ENCODE results near the gene ATP2B3.

ATP2B3 gene

DNA sequence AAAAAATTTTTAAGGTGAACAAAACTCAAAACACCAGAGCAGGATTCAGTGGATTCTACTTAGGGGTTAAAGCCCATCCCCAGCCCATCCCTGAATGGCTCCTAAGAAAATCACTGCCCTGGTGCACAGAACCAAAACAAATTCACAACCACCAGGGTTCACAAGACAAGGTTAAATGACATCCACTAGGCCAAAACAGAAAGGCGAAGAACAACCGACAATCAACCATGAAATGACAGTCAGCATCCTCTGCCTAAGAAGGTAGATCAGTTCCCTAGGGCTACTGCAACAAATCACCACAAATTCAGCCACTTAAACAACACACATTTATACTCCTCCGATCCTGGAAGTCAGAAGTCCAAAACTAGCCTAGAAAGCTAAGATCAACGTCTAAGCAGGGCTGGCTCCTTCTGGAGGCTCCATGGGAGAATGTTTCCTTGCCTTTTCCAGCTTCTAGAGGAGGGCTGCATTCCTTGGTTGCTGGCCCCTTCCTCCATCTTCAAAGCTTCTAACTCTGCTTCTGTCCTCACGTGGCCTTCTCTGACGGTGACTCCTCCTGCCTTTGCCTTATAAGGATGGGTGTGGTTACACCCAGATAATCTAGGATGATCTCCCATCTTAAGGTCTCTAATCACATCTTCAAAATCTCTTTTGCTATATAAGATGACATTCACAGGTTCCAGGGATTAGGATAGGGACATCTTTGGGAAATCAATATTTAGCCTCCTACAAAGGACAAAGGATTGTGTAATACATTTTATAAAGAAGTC, 79.7 kb downstream of the ATP2B3 start:
- DNase-seq (ENCODE audit: extremely low read depth, low read depth), result no peak
- TF ChIP-seq CTCF (IDR thresholded peaks at IDR 0.05; ENCODE audit: low read depth, low read length), result no peak

- no peak for TF ChIP-seq CTCF (IDR thresholded peaks at IDR 0.05; ENCODE audit: low read depth, low read length)
- no peak for DNase-seq (ENCODE audit: extremely low read depth, low read depth)
These were observed 81.2 kb downstream of the ATP2B3 start, which contains the start of gene CCNQ for GRCh38 chrX:153598541-153599191. CCNQ (minus strand) TSS chrX:153599139; CDS start chrX:153599073, 66 bp downstream.

DNA sequence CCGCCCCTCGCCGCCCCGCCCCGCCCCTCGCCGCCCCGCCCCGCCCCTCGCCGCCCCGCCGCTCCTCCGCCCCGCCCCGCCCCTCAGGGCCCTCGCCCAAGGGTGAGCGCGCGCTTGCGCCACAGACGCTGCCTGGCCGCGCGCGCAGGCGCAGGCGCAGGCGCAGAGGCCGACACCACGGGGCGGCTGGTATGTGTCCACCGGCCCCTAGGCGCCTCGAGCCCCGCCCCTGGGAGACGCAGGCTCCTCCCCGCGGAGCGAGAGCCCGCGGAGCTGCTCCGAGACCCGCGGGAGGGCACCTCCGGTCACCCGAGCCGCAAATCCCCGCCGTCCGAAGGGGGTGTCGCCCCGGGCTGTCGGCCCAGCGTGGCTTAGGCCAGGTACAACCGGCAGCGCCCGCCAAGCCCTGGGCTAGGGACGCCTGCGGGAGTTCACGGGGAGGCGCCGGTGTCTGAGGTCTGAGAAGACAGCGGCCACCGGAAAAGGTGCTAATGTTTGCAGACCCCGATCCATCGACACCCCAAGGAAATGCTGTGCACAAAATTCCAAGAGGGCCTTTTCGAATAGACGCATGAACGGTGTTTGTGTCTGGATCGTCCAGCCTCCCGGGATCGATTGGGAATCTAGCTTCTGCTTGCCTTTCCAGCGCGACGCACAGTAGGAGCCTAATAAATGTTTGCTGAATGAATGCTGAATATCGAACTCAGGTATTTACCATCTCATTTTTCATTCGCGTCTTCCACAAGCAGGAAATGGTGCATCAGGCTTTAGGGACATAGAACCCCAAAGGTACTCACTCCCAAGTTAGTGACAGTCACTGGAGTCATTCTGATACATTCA, 82.0 kb downstream of the ATP2B3 start:
- TF ChIP-seq CTCF (IDR thresholded peaks at IDR 0.05; ENCODE audit: low read depth, low read length), result no peak
- peak; percentile 60 for DNase-seq (ENCODE audit: extremely low read depth, low read depth)

GRCh38 chrX:153600032-153600373, 82.6 kb downstream of the ATP2B3 start:
- no peak for DNase-seq (ENCODE audit: extremely low read depth, low read depth)
- TF ChIP-seq CTCF (IDR thresholded peaks at IDR 0.05; ENCODE audit: low read depth, low read length), result no peak

DNA sequence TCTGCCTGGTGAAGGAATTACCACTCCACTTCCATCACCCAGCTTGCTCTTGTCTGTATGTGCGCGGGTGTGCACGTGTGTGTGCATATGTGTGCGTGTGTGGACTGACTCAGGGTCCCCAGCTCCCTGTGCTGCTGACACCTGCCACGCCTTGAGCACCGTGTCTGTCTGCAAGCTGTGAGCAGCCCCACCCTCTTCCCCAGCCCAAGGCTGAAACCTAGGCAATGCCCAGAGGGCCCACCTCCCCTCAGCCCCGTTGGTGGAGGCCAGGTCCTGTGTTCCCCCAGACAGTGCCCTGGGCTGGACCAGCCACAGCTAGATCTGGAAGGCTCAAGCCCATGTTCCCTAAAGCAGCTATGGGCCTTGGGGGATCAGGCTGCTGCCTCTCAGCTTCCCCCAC, 83.5 kb downstream of the ATP2B3 start:
- no peak for DNase-seq (ENCODE audit: extremely low read depth, low read depth)
- TF ChIP-seq CTCF (IDR thresholded peaks at IDR 0.05; ENCODE audit: low read depth, low read length), result no peak

DNA sequence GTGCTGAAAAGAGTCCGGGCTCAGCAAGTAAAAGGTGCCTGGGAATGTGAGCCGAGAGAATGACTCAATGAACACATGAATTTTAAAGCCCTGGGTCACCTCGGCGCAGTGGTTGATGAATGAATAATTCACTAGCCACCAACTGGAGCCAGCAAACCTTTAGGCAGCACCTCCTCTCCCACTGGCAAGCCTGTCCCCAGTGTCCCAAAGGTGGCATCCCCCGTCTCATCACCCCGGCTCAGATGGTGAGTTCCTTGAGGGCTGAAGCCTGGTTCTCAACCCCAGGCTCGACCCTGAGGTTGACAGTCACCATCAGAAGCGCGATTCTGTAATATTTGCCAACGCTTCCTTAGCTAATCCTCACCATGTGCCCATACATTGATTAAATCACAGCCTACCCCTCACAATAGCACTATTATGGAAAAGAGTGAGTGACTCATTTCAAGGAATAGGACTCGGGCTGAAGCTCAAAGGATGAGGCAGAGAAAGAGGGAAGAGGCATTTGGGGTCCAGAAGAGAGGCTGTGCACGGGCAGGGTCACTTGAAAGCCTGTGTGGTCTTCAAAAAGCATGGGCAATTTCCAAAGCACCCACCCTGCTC, 84.2 kb downstream of the ATP2B3 start:
- DNase-seq (ENCODE audit: extremely low read depth, low read depth), result no peak
- TF ChIP-seq CTCF (IDR thresholded peaks at IDR 0.05; ENCODE audit: low read depth, low read length), result no peak

All from AG09319 (cell line).